ENCODE results near the gene MTERF4. TPM values are rescaled to one million over a fixed set of nuclear protein-coding genes. Genes with fewer than 3 reads are reported as not detected.

Gene MTERF4
- total RNA-seq, 4 donors from 2014 or later = 67.8 to 110 (median 91.0) TPM

- no peak overlapping the region for H3K4me3 ChIP-seq (replicated peaks in 1 of 3)
- intact Hi-C loops (cut with DNase I) = no loop called here
- H3K4me1 ChIP-seq = no peaks in the 10 kb centered on the region
- no peak for DNase-seq
- no peaks in the 10 kb centered on the region for H3K36me3 ChIP-seq
- H3K9me3 ChIP-seq = no peaks in the 10 kb centered on the region
- no peak for TF ChIP-seq POLR2A (IDR thresholded peaks at IDR 0.05)
- no peak for TF ChIP-seq CTCF (IDR thresholded peaks at IDR 0.05)
- H3K27ac ChIP-seq = no peak overlapping the region
- no peaks in the 10 kb centered on the region for H3K27me3 ChIP-seq
- WGBS, 2 donors = 86 to 95% methylated on average over 5 to 6 of the region's 6 CpGs
Observed at GRCh38 chr2:241142063-241142462, 40.0 kb upstream of the MTERF4 start.

GRCh38 chr2:241141214-241141770, 39.2 kb upstream of the MTERF4 start:
- intact Hi-C loops (cut with DNase I) = no loop called here

GRCh38 chr2:241140445-241140840, 38.4 kb upstream of the MTERF4 start:
- WGBS, 2 donors = 94 to 95% methylated on average over 9 to 10 of the region's 10 CpGs
- intact Hi-C loops (cut with DNase I) = no loop called here

More at GRCh38 chr2:241141214-241141770, 39.2 kb upstream of the MTERF4 start:
- no peak overlapping the region for H3K27ac ChIP-seq
- H3K4me1 ChIP-seq = no peaks in the 10 kb centered on the region
- H3K9me3 ChIP-seq = no peaks in the 10 kb centered on the region
- no peak overlapping the region for H3K4me3 ChIP-seq (replicated peaks in 1 of 3)
- no peaks in the 10 kb centered on the region for H3K27me3 ChIP-seq
- TF ChIP-seq POLR2A (IDR thresholded peaks at IDR 0.05) (no peak), CTCF (IDR thresholded peaks at IDR 0.05) (no peak)
- DNase-seq = no peak
- H3K36me3 ChIP-seq = peaks cover 0 to 3% of the 10 kb centered on the region in 2 donors
- WGBS, 2 donors = 94 to 95% methylated on average over 14 of the region's 14 CpGs

GRCh38 chr2:241139531-241140444, 37.7 kb upstream of the MTERF4 start:
- Histone ChIP-seq H3K27ac (no peak overlapping the region), H3K9me3 (no peaks in the 10 kb centered on the region), H3K4me3 (replicated peaks in 1 of 3) (no peak overlapping the region), H3K4me1 (no peaks in the 10 kb centered on the region), H3K36me3 (peaks cover 0 to 3% of the 10 kb centered on the region in 2 donors), H3K27me3 (no peaks in the 10 kb centered on the region)
- intact Hi-C loops (cut with DNase I) = no loop called here
- WGBS, 2 donors = 90 to 93% methylated on average over 17 to 18 of the region's 24 CpGs
- no peak for TF ChIP-seq CTCF (IDR thresholded peaks at IDR 0.05)
- TF ChIP-seq POLR2A (IDR thresholded peaks at IDR 0.05) = no peak
- no peak for DNase-seq

More at GRCh38 chr2:241140445-241140840, 38.4 kb upstream of the MTERF4 start:
- DNase-seq = no peak
- Histone ChIP-seq H3K27ac (no peak overlapping the region), H3K4me1 (no peaks in the 10 kb centered on the region), H3K4me3 (replicated peaks in 1 of 3) (no peak overlapping the region), H3K27me3 (no peaks in the 10 kb centered on the region), H3K36me3 (peaks cover 0 to 3% of the 10 kb centered on the region in 2 donors), H3K9me3 (no peaks in the 10 kb centered on the region)
- no peak for TF ChIP-seq POLR2A (IDR thresholded peaks at IDR 0.05)
- TF ChIP-seq CTCF (IDR thresholded peaks at IDR 0.05) = no peak

- TF ChIP-seq CTCF (IDR thresholded peaks at IDR 0.05) = no peak
- no peak for TF ChIP-seq POLR2A (IDR thresholded peaks at IDR 0.05)
- Histone ChIP-seq H3K4me3 (replicated peaks in 1 of 3) (no peak overlapping the region), H3K27me3 (no peaks in the 10 kb centered on the region), H3K36me3 (peaks cover 0 to 3% of the 10 kb centered on the region in 2 donors), H3K4me1 (no peaks in the 10 kb centered on the region), H3K9me3 (no peaks in the 10 kb centered on the region), H3K27ac (no peak overlapping the region)
- WGBS, 2 donors = 98 to 99% methylated on average over 16 of the region's 16 CpGs
- intact Hi-C loops (cut with DNase I) = no loop called here
- DNase-seq = no peak
Observed at GRCh38 chr2:241138471-241138870, 36.4 kb upstream of the MTERF4 start.

All from thyroid gland (tissue), 4 donors.